NCI-H1436 treated with DMSO at 0.1 percent for 48 hours (cell line): ENCODE data around the gene FIZ1.

Experiments used
- DNase-seq: peaks from one replicate; lab custom pipeline; 2025; lab: John Stamatoyannopoulos, UW

Gene FIZ1

GRCh38 chr19:55599468-55599841 is at the start of gene FIZ1:
TSS of gene FIZ1 (minus strand) at chr19:55599517. CDS start at chr19:55597865, 1,652 bp downstream.
- peak; percentile 96 for DNase-seq

GRCh38 chr19:55648585-55649267 is 49.4 kb upstream of the FIZ1 start:
- DNase-seq = no peak

- DNase-seq = no peak
Measured at GRCh38 chr19:55647732-55648584, 48.6 kb upstream of the FIZ1 start, which contains the start of gene CCDC106. TSS of gene CCDC106 (plus strand) at chr19:55648212. CDS start at chr19:55649047, 835 bp downstream.

- no peak for DNase-seq
Measured at GRCh38 chr19:55646889-55647731, 47.8 kb upstream of the FIZ1 start.

DNA sequence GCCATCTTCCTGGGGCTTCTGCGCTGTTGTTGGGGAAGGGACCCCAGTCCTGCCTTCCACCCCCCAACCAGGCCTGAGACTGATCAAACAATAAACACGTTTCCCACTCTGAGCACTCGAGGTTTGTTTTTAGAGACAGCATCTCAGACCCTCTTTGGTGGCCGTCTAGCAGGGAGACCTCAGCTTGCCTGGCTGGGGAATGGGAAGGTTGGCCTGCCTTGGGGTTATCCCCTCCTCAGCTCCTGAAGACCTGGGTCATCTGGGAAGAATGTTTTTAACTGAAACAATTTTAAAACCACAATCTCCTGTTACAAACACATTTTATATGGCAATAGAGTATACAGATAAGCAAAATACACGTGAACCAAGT is 46.2 kb upstream of the FIZ1 start:
- no peak for DNase-seq

GRCh38 chr19:55644842-55645511 is 45.7 kb upstream of the FIZ1 start:
- DNase-seq = no peak

GRCh38 chr19:55644191-55644833 is 45.0 kb upstream of the FIZ1 start:
- DNase-seq = no peak

GRCh38 chr19:55643887-55644176 is 44.5 kb upstream of the FIZ1 start:
- no peak for DNase-seq

- no peak for DNase-seq
Measured at GRCh38 chr19:55643003-55643886, 43.9 kb upstream of the FIZ1 start, which contains the start of gene ZNF581. TSS of gene ZNF581 (plus strand) at chr19:55643649. CDS start at chr19:55644572, 923 bp downstream.

DNA sequence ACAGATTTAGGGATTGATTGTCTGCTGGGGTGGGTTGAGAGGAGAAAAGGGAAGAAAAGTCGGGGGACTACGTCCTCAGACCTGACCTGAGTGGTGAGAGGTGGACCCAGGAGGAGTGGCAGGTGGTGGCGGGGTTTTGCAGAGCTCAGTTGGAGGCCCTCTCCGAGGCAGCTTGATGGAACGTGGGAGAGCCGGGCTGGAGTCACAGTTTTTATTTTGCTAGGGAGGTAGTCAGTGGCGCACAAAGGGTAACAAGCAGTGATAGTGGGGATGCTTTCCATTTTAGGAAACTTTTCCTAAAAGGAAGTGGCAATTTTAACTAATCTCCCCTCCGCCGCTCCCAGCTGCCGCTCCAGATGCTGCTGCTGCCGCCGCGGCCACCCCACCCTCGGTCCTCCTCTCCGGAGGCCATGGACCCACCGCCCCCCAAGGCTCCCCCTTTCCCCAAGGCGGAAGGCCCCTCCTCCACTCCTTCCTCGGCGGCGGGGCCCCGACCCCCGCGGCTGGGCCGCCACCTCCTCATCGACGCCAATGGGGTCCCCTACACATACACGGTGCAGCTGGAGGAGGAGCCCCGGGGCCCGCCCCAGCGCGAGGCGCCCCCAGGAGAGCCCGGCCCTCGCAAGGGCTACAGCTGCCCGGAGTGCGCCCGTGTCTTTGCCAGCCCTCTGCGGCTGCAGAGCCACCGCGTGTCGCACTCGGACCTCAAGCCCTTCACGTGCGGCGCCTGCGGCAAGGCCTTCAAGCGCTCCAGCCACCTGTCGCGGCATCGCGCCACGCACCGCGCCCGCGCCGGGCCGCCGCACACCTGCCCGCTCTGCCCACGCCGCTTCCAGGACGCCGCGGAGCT is 43.1 kb upstream of the FIZ1 start:
- DNase-seq = no peak

- no peak for DNase-seq
Measured at GRCh38 chr19:55641426-55642152, 42.3 kb upstream of the FIZ1 start.

GRCh38 chr19:55640577-55641425 is 41.5 kb upstream of the FIZ1 start, which contains the start of gene ZNF580:
TSS of gene ZNF580 (plus strand) at chr19:55641002. CDS start at chr19:55642509, 1,507 bp downstream.
- DNase-seq = no peak

DNA sequence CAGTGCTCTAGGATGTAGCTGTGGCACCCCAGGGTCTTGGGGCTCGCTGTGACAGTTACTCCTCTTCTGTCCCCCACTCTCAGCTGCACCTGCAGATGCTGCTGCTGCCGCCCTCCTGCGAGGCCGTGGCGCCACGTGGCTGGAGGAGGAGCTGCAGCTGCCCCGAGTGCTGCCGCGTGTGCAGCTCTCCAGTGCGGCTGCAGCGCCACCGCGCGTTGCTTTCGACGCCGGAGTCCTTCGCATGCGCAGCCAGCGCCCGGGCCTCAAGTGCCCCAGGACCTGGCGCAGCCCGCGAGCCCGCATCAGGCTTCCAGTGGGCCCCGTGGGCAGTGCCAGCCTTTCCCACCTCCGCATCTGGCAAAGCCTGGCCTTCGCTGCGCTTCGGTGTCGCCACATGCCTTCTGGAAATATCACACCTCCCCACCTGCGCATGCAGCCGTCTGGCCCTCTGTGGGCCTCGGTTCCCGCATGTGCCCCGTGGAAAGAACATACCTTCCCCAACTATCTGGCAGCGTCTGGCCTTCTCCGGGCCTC is 40.8 kb upstream of the FIZ1 start:
- DNase-seq = no peak

DNA sequence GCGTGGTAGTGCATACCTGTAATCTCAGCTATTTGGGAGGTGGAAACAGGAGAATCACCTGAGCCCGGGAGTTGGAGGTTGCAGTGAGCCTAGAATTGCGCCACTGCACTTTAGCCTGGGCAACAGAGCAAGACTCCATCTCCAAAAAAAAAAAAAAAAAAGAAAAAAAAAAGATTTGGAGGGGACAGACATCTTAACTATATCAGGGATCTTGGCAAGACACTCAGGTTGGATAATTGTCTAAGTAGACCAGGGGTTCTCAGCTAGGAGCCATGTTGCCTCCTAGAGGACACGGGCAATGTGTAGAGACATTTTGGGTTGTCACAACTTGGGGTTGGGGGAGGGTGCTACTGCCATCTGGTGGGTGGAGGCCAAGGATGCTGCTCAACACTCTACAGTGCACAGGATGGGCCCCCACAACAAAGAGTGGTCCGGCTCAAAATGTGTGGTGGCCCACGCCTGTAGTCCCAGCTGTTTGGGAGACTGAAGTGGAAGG is 39.6 kb upstream of the FIZ1 start:
- DNase-seq = no peak

- DNase-seq = no peak
Measured at GRCh38 chr19:55637534-55637933, 38.2 kb upstream of the FIZ1 start.

DNA sequence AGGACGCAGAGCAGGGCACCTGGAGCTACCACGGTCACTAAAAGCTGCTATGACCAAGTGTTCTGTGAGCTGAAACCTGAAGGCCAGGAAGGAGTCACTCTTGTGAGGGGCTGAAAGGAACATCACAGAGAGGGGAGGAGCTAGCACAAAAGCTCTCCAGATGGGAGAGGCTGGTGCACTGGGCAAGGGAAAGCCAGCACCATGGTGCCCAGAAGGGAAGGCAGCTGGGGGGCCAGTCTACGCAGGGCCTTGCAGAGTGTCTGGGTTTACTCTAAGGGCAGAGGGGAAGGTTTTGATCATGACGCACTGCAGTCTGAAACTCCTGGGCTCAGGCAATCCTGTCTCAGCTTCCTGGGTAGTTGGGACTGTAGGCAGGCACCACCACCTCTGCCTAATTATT is 37.4 kb upstream of the FIZ1 start:
- no peak for DNase-seq

DNA sequence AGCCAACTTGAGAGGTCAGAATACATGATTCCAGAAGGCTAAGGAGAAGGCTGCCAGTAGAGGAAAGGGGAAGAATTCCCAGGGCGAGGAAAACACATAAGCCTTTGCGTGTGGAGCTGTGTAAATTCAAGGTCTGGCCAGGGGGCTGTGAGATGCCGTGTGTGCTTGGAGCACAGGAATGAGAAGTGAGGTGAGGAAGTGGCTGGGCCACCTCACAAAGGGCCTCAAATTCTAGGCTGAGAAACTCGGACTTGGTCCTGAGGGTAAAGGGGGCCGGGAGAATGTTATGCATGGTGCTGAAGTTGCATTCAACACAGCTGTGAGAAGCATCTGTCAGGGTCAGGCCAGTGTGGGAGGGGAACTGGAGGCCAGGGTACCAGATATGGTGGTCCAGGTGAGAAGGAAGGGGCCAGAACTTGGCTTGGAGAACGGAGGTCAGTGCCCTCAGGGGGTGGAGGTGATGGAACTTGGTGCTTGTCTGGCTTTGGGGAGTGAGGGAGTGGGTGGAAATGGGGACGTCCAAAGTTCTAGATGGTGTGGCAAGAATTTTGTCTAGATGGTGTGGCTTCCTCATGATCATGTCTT is 36.6 kb upstream of the FIZ1 start:
- DNase-seq = no peak
